K562 (cell line): ENCODE data around the gene SEC24B. TPM values are rescaled to one million over a fixed set of nuclear protein-coding genes. Genes with fewer than 3 reads are reported as not detected.

ENCODE experiments used
- MTA1 ChIP-seq: fragments of 450-650 bp; IDR thresholded peaks from 2 replicates; pipeline ENCODE4 v1.6.1; 2017; ENCODE audit warnings: borderline replicate concordance
- PHF20 ChIP-seq: fragments of 450-650 bp; IDR thresholded peaks from 2 replicates; pipeline ENCODE4 v1.6.1; 2018; ENCODE audit not compliant: partially characterized antibody
- RUNX1 ChIP-seq: sonication (generic); IDR thresholded peaks from 2 replicates; pipeline ENCODE4 v1.6.1; 2016; ENCODE audit warnings: antibody characterized with exemption, low read depth
- ZNF239 ChIP-seq: fragments of 250-450 bp; sonication (Bioruptor Pico); IDR thresholded peaks from 2 replicates; pipeline ENCODE4 v1.4.0; 2020; ENCODE audit warnings: mild to moderate bottlenecking
- polyA plus RNA-seq, 8 experiments: library from polyadenylated mRNA; depleted of rRNA in 4 of 8; stranded (reverse) in 5 of 8; unstranded in 3 of 8; fragments of >200 nt; fragmentation: Nextera tagmentation in 2 of 8; fragmentation: Illumina TruSeq in 1 of 8; extraction: Ambion mirVana in 2 of 8; extraction: Trizol in 1 of 8; gene quantifications; 2 replicates each; pipeline versions ENCODE4 v1.2.1 to v1.2.3, GENCODE V29; 2011 to 2014; ENCODE audit warnings: inconsistent platforms in 1 of 8, missing spikeins in 1 of 8
- total RNA-seq, 7 experiments: library from RNA; depleted of rRNA in 6 of 7; stranded (reverse); fragments of >200 nt in 6 of 7; fragmentation: Illumina TruSeq in 2 of 7; extraction: Trizol in 2 of 7; gene quantifications; 2 replicates each; pipeline versions ENCODE4 v1.2.1 to v1.2.3, GENCODE V29; 2011 to 2021; ENCODE audit warnings: low replicate concordance in 1 of 7
- TF ChIP-seq, protein P1 (sequence below): fragments of 250-450 bp; sonication (Bioruptor Pico); IDR thresholded peaks from 2 replicates; pipeline ENCODE4 v1.4.0; 2020
- TF ChIP-seq, protein P2 (sequence below): fragments of 250-450 bp; sonication (Bioruptor Pico); IDR thresholded peaks from 2 replicates; pipeline ENCODE4 v1.8.0; 2022; ENCODE audit warnings: moderate library complexity, mild to moderate bottlenecking, inconsistent platforms
- TF ChIP-seq, protein P3 (sequence below): sonication (generic); formaldehyde crosslinking; IDR thresholded peaks from 2 replicates; pipeline ENCODE4 v1.9.0; 2022; ENCODE audit warnings: mild to moderate bottlenecking, missing genetic modification reagents
- TF ChIP-seq, protein P4 (sequence below): fragments of 250-450 bp; sonication (Bioruptor Pico); IDR thresholded peaks from 2 replicates; pipeline ENCODE4 v1.4.0; 2020; ENCODE audit warnings: borderline replicate concordance
- TF ChIP-seq, protein P5 (sequence below): fragments of 200-800 bp; sonication (Bioruptor generic); IDR thresholded peaks from 2 replicates; pipeline ENCODE4 v1.6.1; 2017; ENCODE audit warnings: missing genetic modification characterization, missing compliant biosample characterization
- TF ChIP-seq, protein P6 (sequence below): sonication (generic); formaldehyde crosslinking; IDR thresholded peaks from 2 replicates; pipeline ENCODE4 v1.8.0; 2023; ENCODE audit warnings: mild to moderate bottlenecking, missing genetic modification reagents
- TF ChIP-seq, protein P7 (sequence below), 2 experiments: fragments of 450-650 bp; IDR thresholded peaks; 2 replicates each; pipeline ENCODE4 v1.6.1; 2016

SEC24B gene
- total and polyA plus RNA-seq, 9 of the 15 experiments (the other 6 are each of a cell fraction or from before 2014, with no cell fraction given): 6.3 to 46.4 (median 17.1) TPM

DNA sequence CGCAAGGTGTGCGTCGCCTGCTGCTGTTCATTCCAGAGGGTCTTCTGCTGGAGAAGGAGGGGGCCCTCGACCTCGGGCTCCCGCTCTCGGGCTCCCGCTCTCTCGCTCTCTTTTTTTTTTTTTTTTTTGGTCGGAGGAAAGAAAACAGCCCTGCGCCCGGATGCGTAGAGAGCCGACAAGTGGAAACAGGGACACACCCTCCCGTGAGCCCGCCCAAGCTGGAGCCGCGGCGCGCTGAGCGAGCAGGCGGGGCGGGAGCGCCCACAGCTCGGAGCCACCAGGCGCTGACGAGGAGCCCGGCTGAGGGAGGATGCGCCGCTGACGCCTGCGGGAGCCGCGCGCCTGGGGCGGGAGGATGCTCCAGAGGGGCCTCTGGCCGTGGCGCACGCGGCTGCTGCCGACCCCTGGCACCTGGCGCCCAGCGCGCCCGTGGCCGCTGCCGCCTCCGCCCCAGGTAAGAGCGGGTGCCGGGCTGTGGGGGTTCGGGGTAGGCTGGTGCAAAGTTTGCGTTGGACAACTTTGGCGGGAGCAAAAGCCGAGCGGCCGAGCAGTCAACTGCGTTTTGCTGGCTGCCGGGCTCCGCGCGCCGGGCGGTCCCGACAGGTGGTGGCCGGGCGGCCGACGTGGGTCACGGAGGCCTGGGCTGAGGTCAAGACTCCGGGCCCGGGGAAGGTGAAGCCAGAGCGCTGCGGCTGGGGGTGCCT lies 126.5 kb downstream of the SEC24B start, which contains the start of gene MCUB (continued):
- TF ChIP-seq, protein P1, sequence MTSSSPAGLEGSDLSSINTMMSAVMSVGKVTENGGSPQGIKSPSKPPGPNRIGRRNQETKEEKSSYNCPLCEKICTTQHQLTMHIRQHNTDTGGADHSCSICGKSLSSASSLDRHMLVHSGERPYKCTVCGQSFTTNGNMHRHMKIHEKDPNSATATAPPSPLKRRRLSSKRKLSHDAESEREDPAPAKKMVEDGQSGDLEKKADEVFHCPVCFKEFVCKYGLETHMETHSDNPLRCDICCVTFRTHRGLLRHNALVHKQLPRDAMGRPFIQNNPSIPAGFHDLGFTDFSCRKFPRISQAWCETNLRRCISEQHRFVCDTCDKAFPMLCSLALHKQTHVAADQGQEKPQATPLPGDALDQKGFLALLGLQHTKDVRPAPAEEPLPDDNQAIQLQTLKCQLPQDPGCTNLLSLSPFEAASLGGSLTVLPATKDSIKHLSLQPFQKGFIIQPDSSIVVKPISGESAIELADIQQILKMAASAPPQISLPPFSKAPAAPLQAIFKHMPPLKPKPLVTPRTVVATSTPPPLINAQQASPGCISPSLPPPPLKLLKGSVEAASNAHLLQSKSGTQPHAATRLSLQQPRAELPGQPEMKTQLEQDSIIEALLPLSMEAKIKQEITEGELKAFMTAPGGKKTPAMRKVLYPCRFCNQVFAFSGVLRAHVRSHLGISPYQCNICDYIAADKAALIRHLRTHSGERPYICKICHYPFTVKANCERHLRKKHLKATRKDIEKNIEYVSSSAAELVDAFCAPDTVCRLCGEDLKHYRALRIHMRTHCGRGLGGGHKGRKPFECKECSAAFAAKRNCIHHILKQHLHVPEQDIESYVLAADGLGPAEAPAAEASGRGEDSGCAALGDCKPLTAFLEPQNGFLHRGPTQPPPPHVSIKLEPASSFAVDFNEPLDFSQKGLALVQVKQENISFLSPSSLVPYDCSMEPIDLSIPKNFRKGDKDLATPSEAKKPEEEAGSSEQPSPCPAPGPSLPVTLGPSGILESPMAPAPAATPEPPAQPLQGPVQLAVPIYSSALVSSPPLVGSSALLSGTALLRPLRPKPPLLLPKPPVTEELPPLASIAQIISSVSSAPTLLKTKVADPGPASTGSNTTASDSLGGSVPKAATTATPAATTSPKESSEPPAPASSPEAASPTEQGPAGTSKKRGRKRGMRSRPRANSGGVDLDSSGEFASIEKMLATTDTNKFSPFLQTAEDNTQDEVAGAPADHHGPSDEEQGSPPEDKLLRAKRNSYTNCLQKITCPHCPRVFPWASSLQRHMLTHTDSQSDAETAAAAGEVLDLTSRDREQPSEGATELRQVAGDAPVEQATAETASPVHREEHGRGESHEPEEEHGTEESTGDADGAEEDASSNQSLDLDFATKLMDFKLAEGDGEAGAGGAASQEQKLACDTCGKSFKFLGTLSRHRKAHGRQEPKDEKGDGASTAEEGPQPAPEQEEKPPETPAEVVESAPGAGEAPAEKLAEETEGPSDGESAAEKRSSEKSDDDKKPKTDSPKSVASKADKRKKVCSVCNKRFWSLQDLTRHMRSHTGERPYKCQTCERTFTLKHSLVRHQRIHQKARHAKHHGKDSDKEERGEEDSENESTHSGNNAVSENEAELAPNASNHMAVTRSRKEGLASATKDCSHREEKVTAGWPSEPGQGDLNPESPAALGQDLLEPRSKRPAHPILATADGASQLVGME (CRISPR knock-in tag): peak; percentile 71; the same call in 1 of the 2 replicates
- TF ChIP-seq, protein P2, sequence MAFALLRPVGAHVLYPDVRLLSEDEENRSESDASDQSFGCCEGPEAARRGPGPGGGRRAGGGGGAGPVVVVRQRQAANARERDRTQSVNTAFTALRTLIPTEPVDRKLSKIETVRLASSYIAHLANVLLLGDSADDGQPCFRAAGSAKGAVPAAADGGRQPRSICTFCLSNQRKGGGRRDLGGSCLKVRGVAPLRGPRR (CRISPR knock-in tag): no peak
- TF ChIP-seq, protein P3, sequence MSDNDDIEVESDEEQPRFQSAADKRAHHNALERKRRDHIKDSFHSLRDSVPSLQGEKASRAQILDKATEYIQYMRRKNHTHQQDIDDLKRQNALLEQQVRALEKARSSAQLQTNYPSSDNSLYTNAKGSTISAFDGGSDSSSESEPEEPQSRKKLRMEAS (CRISPR knock-in tag): peak; percentile 55
- TF ChIP-seq, protein P4, sequence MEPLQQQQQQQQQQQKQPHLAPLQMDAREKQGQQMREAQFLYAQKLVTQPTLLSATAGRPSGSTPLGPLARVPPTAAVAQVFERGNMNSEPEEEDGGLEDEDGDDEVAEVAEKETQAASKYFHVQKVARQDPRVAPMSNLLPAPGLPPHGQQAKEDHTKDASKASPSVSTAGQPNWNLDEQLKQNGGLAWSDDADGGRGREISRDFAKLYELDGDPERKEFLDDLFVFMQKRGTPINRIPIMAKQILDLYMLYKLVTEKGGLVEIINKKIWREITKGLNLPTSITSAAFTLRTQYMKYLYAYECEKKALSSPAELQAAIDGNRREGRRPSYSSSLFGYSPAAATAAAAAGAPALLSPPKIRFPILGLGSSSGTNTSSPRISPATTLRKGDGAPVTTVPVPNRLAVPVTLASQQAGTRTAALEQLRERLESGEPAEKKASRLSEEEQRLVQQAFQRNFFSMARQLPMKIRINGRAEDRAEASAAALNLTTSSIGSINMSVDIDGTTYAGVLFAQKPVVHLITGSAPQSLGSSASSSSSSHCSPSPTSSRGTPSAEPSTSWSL (CRISPR knock-in tag): no peak
- TF ChIP-seq, protein P5, sequence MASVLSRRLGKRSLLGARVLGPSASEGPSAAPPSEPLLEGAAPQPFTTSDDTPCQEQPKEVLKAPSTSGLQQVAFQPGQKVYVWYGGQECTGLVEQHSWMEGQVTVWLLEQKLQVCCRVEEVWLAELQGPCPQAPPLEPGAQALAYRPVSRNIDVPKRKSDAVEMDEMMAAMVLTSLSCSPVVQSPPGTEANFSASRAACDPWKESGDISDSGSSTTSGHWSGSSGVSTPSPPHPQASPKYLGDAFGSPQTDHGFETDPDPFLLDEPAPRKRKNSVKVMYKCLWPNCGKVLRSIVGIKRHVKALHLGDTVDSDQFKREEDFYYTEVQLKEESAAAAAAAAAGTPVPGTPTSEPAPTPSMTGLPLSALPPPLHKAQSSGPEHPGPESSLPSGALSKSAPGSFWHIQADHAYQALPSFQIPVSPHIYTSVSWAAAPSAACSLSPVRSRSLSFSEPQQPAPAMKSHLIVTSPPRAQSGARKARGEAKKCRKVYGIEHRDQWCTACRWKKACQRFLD (CRISPR knock-in tag): no peak
- TF ChIP-seq, protein P6, sequence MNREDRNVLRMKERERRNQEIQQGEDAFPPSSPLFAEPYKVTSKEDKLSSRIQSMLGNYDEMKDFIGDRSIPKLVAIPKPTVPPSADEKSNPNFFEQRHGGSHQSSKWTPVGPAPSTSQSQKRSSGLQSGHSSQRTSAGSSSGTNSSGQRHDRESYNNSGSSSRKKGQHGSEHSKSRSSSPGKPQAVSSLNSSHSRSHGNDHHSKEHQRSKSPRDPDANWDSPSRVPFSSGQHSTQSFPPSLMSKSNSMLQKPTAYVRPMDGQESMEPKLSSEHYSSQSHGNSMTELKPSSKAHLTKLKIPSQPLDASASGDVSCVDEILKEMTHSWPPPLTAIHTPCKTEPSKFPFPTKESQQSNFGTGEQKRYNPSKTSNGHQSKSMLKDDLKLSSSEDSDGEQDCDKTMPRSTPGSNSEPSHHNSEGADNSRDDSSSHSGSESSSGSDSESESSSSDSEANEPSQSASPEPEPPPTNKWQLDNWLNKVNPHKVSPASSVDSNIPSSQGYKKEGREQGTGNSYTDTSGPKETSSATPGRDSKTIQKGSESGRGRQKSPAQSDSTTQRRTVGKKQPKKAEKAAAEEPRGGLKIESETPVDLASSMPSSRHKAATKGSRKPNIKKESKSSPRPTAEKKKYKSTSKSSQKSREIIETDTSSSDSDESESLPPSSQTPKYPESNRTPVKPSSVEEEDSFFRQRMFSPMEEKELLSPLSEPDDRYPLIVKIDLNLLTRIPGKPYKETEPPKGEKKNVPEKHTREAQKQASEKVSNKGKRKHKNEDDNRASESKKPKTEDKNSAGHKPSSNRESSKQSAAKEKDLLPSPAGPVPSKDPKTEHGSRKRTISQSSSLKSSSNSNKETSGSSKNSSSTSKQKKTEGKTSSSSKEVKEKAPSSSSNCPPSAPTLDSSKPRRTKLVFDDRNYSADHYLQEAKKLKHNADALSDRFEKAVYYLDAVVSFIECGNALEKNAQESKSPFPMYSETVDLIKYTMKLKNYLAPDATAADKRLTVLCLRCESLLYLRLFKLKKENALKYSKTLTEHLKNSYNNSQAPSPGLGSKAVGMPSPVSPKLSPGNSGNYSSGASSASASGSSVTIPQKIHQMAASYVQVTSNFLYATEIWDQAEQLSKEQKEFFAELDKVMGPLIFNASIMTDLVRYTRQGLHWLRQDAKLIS (CRISPR knock-in tag): 0 out of 2 replicates have a peak, but pooled peaks have one; percentile 27
- TF ChIP-seq PHF20 (no peak), ZNF239 (CRISPR knock-in tag) (no peak), MTA1 (no peak), RUNX1 (no peak)
- TF ChIP-seq, protein P7, sequence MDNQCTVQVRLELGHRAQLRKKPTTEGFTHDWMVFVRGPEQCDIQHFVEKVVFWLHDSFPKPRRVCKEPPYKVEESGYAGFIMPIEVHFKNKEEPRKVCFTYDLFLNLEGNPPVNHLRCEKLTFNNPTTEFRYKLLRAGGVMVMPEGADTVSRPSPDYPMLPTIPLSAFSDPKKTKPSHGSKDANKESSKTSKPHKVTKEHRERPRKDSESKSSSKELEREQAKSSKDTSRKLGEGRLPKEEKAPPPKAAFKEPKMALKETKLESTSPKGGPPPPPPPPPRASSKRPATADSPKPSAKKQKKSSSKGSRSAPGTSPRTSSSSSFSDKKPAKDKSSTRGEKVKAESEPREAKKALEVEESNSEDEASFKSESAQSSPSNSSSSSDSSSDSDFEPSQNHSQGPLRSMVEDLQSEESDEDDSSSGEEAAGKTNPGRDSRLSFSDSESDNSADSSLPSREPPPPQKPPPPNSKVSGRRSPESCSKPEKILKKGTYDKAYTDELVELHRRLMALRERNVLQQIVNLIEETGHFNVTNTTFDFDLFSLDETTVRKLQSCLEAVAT (IDR thresholded peaks at IDR 0.05): no peak
